ENCODE results near the gene PTAFR.

DNA sequence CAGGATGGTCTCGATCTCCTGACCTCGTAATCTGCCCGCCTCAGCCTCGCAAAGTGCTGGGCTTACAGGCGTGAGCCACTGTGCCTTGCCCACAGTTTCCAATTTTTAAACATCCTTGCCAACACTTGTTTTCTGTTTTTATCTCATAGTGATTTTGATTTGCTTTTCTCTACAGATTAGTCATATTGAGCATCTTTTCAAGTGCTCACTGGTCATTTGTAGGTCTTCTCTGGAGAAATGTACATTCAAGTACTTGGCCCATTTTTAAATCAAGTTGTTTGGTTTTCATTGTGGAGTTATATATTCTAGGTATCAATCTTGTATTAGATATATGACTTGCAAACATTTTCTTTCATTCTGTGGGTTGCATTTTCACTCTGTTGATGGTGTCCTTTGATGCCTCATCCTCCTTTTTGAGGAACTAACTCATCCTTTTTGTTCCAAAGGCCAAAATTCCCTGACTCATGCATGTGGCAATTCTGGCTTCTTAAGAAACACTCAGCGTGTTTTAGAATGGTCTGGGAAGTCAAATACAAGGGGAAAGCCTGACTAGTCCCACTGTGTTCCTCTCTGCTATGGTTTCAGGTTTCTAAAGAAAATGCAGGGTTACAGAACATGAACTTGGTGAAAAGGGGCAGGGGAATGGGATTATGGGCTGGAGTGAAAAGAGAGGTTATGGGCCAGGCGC, 37.3 kb downstream of the PTAFR start:
- TF ChIP-seq, protein P1, sequence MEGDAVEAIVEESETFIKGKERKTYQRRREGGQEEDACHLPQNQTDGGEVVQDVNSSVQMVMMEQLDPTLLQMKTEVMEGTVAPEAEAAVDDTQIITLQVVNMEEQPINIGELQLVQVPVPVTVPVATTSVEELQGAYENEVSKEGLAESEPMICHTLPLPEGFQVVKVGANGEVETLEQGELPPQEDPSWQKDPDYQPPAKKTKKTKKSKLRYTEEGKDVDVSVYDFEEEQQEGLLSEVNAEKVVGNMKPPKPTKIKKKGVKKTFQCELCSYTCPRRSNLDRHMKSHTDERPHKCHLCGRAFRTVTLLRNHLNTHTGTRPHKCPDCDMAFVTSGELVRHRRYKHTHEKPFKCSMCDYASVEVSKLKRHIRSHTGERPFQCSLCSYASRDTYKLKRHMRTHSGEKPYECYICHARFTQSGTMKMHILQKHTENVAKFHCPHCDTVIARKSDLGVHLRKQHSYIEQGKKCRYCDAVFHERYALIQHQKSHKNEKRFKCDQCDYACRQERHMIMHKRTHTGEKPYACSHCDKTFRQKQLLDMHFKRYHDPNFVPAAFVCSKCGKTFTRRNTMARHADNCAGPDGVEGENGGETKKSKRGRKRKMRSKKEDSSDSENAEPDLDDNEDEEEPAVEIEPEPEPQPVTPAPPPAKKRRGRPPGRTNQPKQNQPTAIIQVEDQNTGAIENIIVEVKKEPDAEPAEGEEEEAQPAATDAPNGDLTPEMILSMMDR (IDR thresholded peaks at IDR 0.05; ENCODE audit: borderline replicate concordance, extremely low read depth, low read length, poor library complexity, severe bottlenecking), result no peak
- TF ChIP-seq EZH2 (IDR thresholded peaks at IDR 0.05; ENCODE audit: borderline replicate concordance, low read depth, low read length, severe bottlenecking), result no peak

All from DND-41 (cell line).